PC-3 (cell line): Measurements from ENCODE around the gene GRHL3. TPM values are rescaled to one million over a fixed set of nuclear protein-coding genes. Genes with fewer than 3 reads are reported as not detected.

Experiments
- ATAC-seq: fragments of 200-7000 bp; cut with Tn5 transposase; 2 replicates; pipeline ENCODE4 v1.9.1; 2020; ENCODE audit warnings: mild to moderate bottlenecking, moderate library complexity
- BruUV-seq: library from RNA; stranded (reverse); fragments of 400-500 nt; replicated peaks from 2 replicates; lab custom pipeline; 2021; lab: Mats Ljungman, UMichigan
- CTCF ChIA-PET: fragments of 300-600 bp; sonication (Branson Sonifier 250); formaldehyde crosslinking; loops from one replicate; lab custom pipeline; 2022; ENCODE audit warnings: antibody characterized with exemption; lab: Charles Lee
- POLR2A ChIA-PET: fragments of 300-600 bp; sonication (Branson Sonifier 250); formaldehyde crosslinking; loops from one replicate; lab custom pipeline; 2022; ENCODE audit warnings: antibody characterized with exemption; ENCODE audit not compliant: unreplicated experiment; lab: Charles Lee
- DNase-seq: peaks from one replicate; pipeline ENCODE4 v3.0.0-alpha.2; 2015
- H2AFZ ChIP-seq: fragments of 300-600 bp; sonication (generic); 2 replicates; pipeline ENCODE4 v1.6.0; 2016; ENCODE audit warnings: antibody characterized with exemption, low read length
- H3F3A ChIP-seq: fragments of 300-600 bp; sonication (generic); one replicate; pipeline ENCODE4 v1.6.0; 2017; ENCODE audit warnings: antibody characterized with exemption, low read length, control low read depth, mild to moderate bottlenecking; ENCODE audit not compliant: unreplicated experiment
- H3K27ac ChIP-seq: fragments of 300-600 bp; sonication (generic); 2 replicates; pipeline ENCODE4 v1.5.1; 2016; ENCODE audit warnings: mild to moderate bottlenecking, low read length
- H3K27me3 ChIP-seq: fragments of 300-600 bp; sonication (generic); 2 replicates; pipeline ENCODE4 v1.6.1; 2016; ENCODE audit warnings: low read length, mixed read lengths
- H3K36me3 ChIP-seq: fragments of 300-600 bp; sonication (generic); 2 replicates; pipeline ENCODE4 v1.6.1; 2016; ENCODE audit warnings: low read depth, mixed run types, low read length, mixed read lengths
- H3K4me1 ChIP-seq: fragments of 300-600 bp; sonication (generic); 2 replicates; pipeline ENCODE4 v1.5.1; 2016; ENCODE audit warnings: low read length; ENCODE audit not compliant: insufficient read depth
- H3K4me2 ChIP-seq: fragments of 300-600 bp; sonication (generic); 2 replicates; pipeline ENCODE4 v1.6.0; 2016; ENCODE audit warnings: low read length
- H3K4me3 ChIP-seq: fragments of 300-600 bp; sonication (generic); 2 replicates; pipeline ENCODE4 v1.5.1; 2016; ENCODE audit warnings: mild to moderate bottlenecking, low read length, mixed read lengths
- H3K79me2 ChIP-seq: fragments of 300-600 bp; sonication (generic); 2 replicates; pipeline ENCODE4 v1.6.1; 2017; ENCODE audit warnings: low read length, mixed read lengths
- H3K9ac ChIP-seq: fragments of 300-600 bp; sonication (generic); 2 replicates; pipeline ENCODE4 v1.6.0; 2016; ENCODE audit warnings: mild to moderate bottlenecking, low read length
- H3K9me2 ChIP-seq: fragments of 300-600 bp; sonication (generic); replicated peaks from 2 replicates; pipeline ENCODE4 v1.6.1; 2016; ENCODE audit warnings: mixed run types, low read length, mixed read lengths
- H3K9me3 ChIP-seq: fragments of 300-600 bp; sonication (generic); 2 replicates; pipeline ENCODE4 v1.6.1; 2016; ENCODE audit warnings: low read length, mixed read lengths
- H4K20me1 ChIP-seq: fragments of 300-600 bp; sonication (generic); 2 replicates; pipeline ENCODE4 v1.6.1; 2016; ENCODE audit warnings: low read length, mixed read lengths
- CTCF ChIP-seq: fragments of 300-600 bp; sonication (generic); conservative IDR thresholded peaks from 2 replicates; pipeline ENCODE4 v1.5.1; 2017; ENCODE audit warnings: antibody characterized with exemption, low read depth, mild to moderate bottlenecking, low read length
- EZH2 ChIP-seq: fragments of 300-600 bp; sonication (generic); IDR thresholded peaks from one replicate; pipeline ENCODE4 v1.6.1; 2017; ENCODE audit warnings: antibody characterized with exemption, mild to moderate bottlenecking, low read length; ENCODE audit not compliant: unreplicated experiment
- EZH2phosphoT487 ChIP-seq: fragments of 300-600 bp; sonication (generic); IDR thresholded peaks from 2 replicates; pipeline ENCODE4 v1.6.1; 2018; ENCODE audit warnings: mild to moderate bottlenecking, antibody characterized with exemption, low read length, borderline replicate concordance
- intact Hi-C: fragments of 100-400 bp; cut with micrococcal nuclease; formaldehyde crosslinking; loops from 2 replicates; pipeline ENCODE4 v1.9.0; 2023
- total RNA-seq: library from RNA; depleted of rRNA; stranded (reverse); fragments of >200 nt; gene quantifications from 2 replicates; pipeline ENCODE4 v1.2.3, GENCODE V29; 2014

GRHL3 gene
- total RNA-seq, 1 experiment from 2014 or later: 3.5 TPM

GRCh38 chr1:24382165-24382577, 63.0 kb downstream of the GRHL3 start:
- ChIA-PET POLR2A (interaction anchor here (0.5 to 0.6 kb wide), 2 partner anchors 10 to 92 kb away, joined by 3 read pairs; no protein-coding TSS in a partner anchor), CTCF (no interaction called here)
- BruUV-seq: no TSS peak
- H4K20me1 ChIP-seq: no peaks in the 10 kb centered on the region
- no peaks in the 10 kb centered on the region for H3K9me2 ChIP-seq
- no peak for TF ChIP-seq EZH2
- no peak for TF ChIP-seq CTCF
- TF ChIP-seq EZH2phosphoT487: no peak
- no peak overlapping the region for H3K4me2 ChIP-seq
- ATAC-seq (peak; percentile 5; the same call in 1 of the 2 replicates), DNase-seq (no peak)
- H3K9me3 ChIP-seq: no peaks in the 10 kb centered on the region
- intact Hi-C loops: no loop called here
- no peaks in the 10 kb centered on the region for H3K27me3 ChIP-seq
- peaks cover 11% of the 10 kb centered on the region for H3K36me3 ChIP-seq
- H3K9ac ChIP-seq: no peak overlapping the region
- H3K4me1 ChIP-seq: peaks cover 34% of the 10 kb centered on the region
- H3K27ac ChIP-seq: 0 out of 2 replicates have a peak overlapping the region, but pooled peaks have one; percentile 14
- H3K4me3 ChIP-seq: no peak overlapping the region
- no peaks in the 10 kb centered on the region for H3F3A ChIP-seq
- no peak overlapping the region for H2AFZ ChIP-seq
- H3K79me2 ChIP-seq: no peaks in the 10 kb centered on the region

GRCh38 chr1:24383381-24383940, 64.3 kb downstream of the GRHL3 start:
- ChIA-PET POLR2A (no interaction called here), CTCF (interaction anchor here (1.2 kb wide), 1 partner anchor 182 kb away, joined by 14 read pairs; no protein-coding TSS in a partner anchor)
- Histone ChIP-seq H3K9me2 (no peaks in the 10 kb centered on the region), H3K9ac (no peak overlapping the region), H2AFZ (no peak overlapping the region), H3K27me3 (no peaks in the 10 kb centered on the region), H3K27ac (peak overlapping the region; percentile 59), H3K4me2 (no peak overlapping the region), H3K36me3 (peaks cover 11% of the 10 kb centered on the region), H3K9me3 (no peaks in the 10 kb centered on the region), H3F3A (no peaks in the 10 kb centered on the region), H4K20me1 (no peaks in the 10 kb centered on the region), H3K79me2 (no peaks in the 10 kb centered on the region), H3K4me3 (no peak overlapping the region), H3K4me1 (peaks cover 34% of the 10 kb centered on the region)
- DNase-seq (no peak), ATAC-seq (no peak)
- BruUV-seq: no TSS peak
- TF ChIP-seq EZH2: no peak
- TF ChIP-seq EZH2phosphoT487: no peak
- TF ChIP-seq CTCF: no peak
- intact Hi-C loops: no loop called here
